NB4 (cell line): ENCODE data around the gene PTPN9.

Experiments used
- POLR2A ChIP-seq: IDR thresholded peaks from 2 replicates; pipeline ENCODE4 v1.6.1; 2011; ENCODE audit warnings: mild to moderate bottlenecking; ENCODE audit not compliant: insufficient read length; ENCODE audit errors: extremely low read depth
- TF ChIP-seq, protein P1 (sequence below): IDR thresholded peaks from 2 replicates; pipeline ENCODE4 v1.6.1; 2011; ENCODE audit warnings: low read depth, low read length
- TF ChIP-seq, protein P2 (sequence below): IDR thresholded peaks from one replicate; pipeline ENCODE4 v1.5.1; 2012; ENCODE audit warnings: low read depth, low read length

DNA sequence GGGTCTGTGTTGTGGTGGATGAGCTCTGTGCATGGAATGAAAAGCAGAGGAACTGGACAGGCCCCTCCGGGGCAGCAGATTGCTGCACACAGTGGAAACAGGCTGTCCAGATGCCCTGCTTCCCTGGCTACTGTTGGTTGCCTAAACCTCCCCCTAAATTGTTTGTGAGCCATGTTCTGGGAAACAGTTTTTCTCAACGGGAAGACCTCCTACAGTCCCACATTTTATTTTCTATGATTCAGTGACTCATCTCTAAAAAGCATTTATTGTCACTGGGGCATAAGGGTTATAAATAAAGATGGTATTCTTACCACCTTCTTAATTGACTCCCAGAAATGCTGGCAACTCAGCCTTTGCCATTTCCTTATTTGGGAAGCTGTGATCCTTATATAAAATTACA, 20.3 kb upstream of the PTPN9 start:
- TF ChIP-seq, protein P1, sequence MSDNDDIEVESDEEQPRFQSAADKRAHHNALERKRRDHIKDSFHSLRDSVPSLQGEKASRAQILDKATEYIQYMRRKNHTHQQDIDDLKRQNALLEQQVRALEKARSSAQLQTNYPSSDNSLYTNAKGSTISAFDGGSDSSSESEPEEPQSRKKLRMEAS: no peak
- TF ChIP-seq, protein P2, sequence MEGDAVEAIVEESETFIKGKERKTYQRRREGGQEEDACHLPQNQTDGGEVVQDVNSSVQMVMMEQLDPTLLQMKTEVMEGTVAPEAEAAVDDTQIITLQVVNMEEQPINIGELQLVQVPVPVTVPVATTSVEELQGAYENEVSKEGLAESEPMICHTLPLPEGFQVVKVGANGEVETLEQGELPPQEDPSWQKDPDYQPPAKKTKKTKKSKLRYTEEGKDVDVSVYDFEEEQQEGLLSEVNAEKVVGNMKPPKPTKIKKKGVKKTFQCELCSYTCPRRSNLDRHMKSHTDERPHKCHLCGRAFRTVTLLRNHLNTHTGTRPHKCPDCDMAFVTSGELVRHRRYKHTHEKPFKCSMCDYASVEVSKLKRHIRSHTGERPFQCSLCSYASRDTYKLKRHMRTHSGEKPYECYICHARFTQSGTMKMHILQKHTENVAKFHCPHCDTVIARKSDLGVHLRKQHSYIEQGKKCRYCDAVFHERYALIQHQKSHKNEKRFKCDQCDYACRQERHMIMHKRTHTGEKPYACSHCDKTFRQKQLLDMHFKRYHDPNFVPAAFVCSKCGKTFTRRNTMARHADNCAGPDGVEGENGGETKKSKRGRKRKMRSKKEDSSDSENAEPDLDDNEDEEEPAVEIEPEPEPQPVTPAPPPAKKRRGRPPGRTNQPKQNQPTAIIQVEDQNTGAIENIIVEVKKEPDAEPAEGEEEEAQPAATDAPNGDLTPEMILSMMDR: no peak
- TF ChIP-seq POLR2A: no peak
